Stimulated activated CD4-positive, alpha-beta T cell treated with anti-CD3 and anti-CD28 coated beads, Interleukin-4, amount 100 ng/mL, for 48 hours (primary cell): ENCODE data around the gene INHBE.
"Not testable (repeated sequence)": the region's sequence is repeated elsewhere in the genome, so short reads cannot be mapped to it uniquely, and the experiment has no call there.

Experiments
- DNase-seq, 2 donors: peaks; one replicate each; pipeline ENCODE4 v3.0.0-alpha.2; 2020; ENCODE audit warnings: low read depth in 2 of 2

INHBE gene

GRCh38 chr12:57454566-57455373 lies at the start of gene INHBE:
INHBE (plus strand) TSS chr12:57455307; CDS start chr12:57455537, 230 bp downstream.
- DNase-seq, result no peak

- no peak for DNase-seq
Measured at GRCh38 chr12:57410534-57410933, 44.6 kb upstream of the INHBE start.

GRCh38 chr12:57414160-57414559 lies 40.9 kb upstream of the INHBE start:
- not testable (repeated sequence) for DNase-seq

GRCh38 chr12:57415088-57415487 lies 40.0 kb upstream of the INHBE start:
- no peak for DNase-seq

GRCh38 chr12:57416039-57416996 lies 38.8 kb upstream of the INHBE start:
- DNase-seq, result no peak

- DNase-seq, result no peak
Measured at GRCh38 chr12:57418255-57418654, 36.9 kb upstream of the INHBE start.

- DNase-seq, result no peak
Measured at GRCh38 chr12:57419495-57419894, 35.6 kb upstream of the INHBE start.

- no peak for DNase-seq
Measured at GRCh38 chr12:57420482-57420881, 34.6 kb upstream of the INHBE start.

GRCh38 chr12:57426948-57427347 lies 28.2 kb upstream of the INHBE start:
- not testable (repeated sequence) for DNase-seq

- DNase-seq, result no peak
Measured at GRCh38 chr12:57428965-57429364, 26.1 kb upstream of the INHBE start.

- no peak for DNase-seq
Measured at GRCh38 chr12:57429473-57430111, 25.5 kb upstream of the INHBE start.

- no peak for DNase-seq
Measured at GRCh38 chr12:57430112-57430930, 24.8 kb upstream of the INHBE start.

- DNase-seq, result peak; percentile 94 to 95
Measured at GRCh38 chr12:57430931-57431566, 24.1 kb upstream of the INHBE start, which contains the start of gene R3HDM2. R3HDM2 (minus strand) TSS chr12:57431043; CDS start chr12:57310428, 120,615 bp downstream.

GRCh38 chr12:57431654-57432188 lies 23.4 kb upstream of the INHBE start:
- DNase-seq, result no peak

GRCh38 chr12:57433370-57433769 lies 21.7 kb upstream of the INHBE start:
- no peak for DNase-seq

- DNase-seq, result no peak
Measured at GRCh38 chr12:57434517-57435223, 20.4 kb upstream of the INHBE start, which contains the start of gene INHBC. INHBC (plus strand) TSS chr12:57434784; CDS start chr12:57434887, 103 bp downstream.

GRCh38 chr12:57435293-57435692 lies 19.8 kb upstream of the INHBE start:
- no peak for DNase-seq

- DNase-seq, result no peak
Measured at GRCh38 chr12:57438400-57438799, 16.7 kb upstream of the INHBE start.

- no peak for DNase-seq
Measured at GRCh38 chr12:57439762-57440266, 15.3 kb upstream of the INHBE start.
